CD4-positive, alpha-beta T cell treated with Interleukin-17A for 1 hour (primary cell): ENCODE measurements around the gene RGS7.
"Not testable (repeated sequence)": the region's sequence is repeated elsewhere in the genome, so short reads cannot be mapped to it uniquely, and the experiment has no call there.

Experiments used
- DNase-seq: peaks from one replicate; pipeline ENCODE4 v3.0.0-alpha.2; 2020

The RGS7 gene

DNA sequence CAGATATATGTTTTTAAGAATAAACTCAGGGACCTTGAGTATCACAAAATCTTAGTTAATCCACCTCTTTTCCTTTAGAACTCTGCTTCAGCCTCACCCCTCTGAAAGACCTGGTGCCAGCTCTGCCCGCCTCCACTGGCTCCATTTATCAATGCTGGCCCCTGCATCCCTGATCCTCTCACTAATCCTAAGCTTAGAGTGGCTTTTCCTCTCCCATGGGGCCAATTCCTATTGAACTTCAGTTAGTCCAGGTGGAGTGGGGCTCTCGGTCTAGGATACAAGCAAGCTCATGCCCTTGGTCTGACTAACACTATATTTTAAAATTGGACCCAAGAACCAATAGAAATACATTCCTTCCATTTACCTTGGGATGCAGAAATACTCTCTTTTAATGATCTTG is 87.0 kb downstream of the RGS7 start:
- DNase-seq, result no peak

- DNase-seq, result no peak
Observed at GRCh38 chr1:241269116-241269515, 87.9 kb downstream of the RGS7 start.

DNA sequence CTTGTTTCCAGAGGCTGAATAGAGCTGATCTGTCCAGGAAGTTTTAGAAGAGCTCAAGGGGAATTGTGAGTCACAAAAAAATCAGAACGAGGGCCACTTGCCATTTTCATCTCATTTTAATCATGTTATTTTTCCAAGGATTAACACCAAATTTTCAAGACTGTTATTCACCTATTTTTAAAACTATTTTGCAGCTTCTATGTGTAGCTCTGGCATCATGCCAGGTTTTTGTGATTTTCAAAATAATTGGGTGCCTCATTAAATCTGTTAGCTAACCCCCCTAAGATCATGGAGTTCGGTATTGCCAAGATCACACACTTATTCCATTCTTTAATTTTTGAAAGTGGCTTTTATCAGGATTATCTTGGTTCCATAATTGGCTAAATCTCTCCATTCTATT is 90.9 kb downstream of the RGS7 start:
- no peak for DNase-seq

DNA sequence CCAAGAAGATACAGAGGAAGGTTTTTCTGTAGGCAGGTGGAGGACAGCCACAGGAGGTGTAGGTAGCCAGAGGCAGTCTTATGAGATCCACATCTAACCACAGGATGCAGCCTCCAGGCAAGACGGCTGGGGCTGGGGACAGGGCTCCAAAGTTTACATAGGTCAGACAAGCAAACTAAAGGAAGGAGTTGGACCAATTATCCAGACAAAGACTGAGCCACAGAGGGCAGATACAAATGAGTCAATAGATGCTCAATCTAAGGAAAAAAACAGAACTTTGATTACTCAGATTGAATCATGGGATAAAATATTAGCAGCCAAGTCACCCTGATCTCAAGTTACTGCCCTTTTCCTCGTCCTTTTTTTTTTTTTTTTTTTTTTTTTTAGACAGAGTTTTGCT is 91.6 kb downstream of the RGS7 start:
- no peak for DNase-seq

GRCh38 chr1:241263346-241263745 is 93.7 kb downstream of the RGS7 start:
- DNase-seq, result no peak

GRCh38 chr1:241253471-241253870 is 103.5 kb downstream of the RGS7 start:
- DNase-seq, result no peak

- DNase-seq, result no peak
Observed at GRCh38 chr1:241250465-241250864, 106.5 kb downstream of the RGS7 start.

DNA sequence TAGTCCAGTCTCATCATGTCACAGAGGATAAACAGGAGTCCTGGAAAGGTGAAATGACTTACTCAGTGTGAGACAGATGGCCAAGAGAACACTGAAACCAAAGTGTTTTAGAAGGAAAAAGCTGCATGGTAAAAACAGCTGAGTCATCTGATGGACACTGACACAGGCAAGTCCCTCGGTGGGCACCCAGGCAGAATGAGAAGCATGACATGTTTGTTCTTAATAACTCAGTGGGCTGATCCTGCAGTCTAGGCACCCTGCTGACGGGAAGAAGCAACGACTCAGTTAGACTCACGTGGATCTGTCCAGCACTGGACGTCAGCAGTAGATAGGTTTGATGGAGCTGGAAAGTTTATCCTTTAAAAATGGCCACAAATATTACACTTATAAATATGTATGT is 116.9 kb downstream of the RGS7 start:
- DNase-seq, result no peak

GRCh38 chr1:241237873-241238272 is 119.1 kb downstream of the RGS7 start:
- DNase-seq, result no peak

- no peak for DNase-seq
Observed at GRCh38 chr1:241235256-241235897, 121.6 kb downstream of the RGS7 start.

GRCh38 chr1:241229711-241230110 is 127.3 kb downstream of the RGS7 start:
- DNase-seq, result no peak

GRCh38 chr1:241229216-241229615 is 127.8 kb downstream of the RGS7 start:
- DNase-seq, result no peak

- DNase-seq, result no peak
Observed at GRCh38 chr1:241228339-241228738, 128.7 kb downstream of the RGS7 start.

DNA sequence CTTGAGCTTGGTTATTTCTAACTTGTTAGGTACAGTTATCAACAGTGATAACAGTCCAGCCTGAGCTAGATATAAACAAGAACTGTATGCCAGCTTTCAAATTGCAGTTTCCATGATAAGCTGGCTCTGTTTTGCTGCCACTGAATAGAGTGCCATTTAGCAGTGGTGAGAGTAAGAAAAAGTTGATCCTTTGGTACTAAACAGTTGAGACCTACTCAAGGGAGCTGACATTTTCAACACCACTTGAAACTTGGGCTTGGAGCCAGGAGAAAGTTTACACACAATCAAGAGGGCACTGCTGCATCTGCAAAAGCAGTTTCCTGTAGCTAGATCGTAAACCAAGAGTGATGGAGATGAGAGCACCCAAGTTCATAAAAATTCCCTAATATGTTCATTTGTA is 131.3 kb downstream of the RGS7 start:
- no peak for DNase-seq

GRCh38 chr1:241224189-241224588 is 132.8 kb downstream of the RGS7 start:
- not testable (repeated sequence) for DNase-seq

GRCh38 chr1:241222813-241223212 is 134.2 kb downstream of the RGS7 start:
- DNase-seq, result not testable (repeated sequence)

GRCh38 chr1:241221319-241221718 is 135.7 kb downstream of the RGS7 start:
- DNase-seq, result no peak

GRCh38 chr1:241220913-241221312 is 136.1 kb downstream of the RGS7 start:
- DNase-seq, result not testable (repeated sequence)

GRCh38 chr1:241219449-241219848 is 137.6 kb downstream of the RGS7 start:
- no peak for DNase-seq

- DNase-seq, result no peak
Observed at GRCh38 chr1:241217516-241217915, 139.5 kb downstream of the RGS7 start.

DNA sequence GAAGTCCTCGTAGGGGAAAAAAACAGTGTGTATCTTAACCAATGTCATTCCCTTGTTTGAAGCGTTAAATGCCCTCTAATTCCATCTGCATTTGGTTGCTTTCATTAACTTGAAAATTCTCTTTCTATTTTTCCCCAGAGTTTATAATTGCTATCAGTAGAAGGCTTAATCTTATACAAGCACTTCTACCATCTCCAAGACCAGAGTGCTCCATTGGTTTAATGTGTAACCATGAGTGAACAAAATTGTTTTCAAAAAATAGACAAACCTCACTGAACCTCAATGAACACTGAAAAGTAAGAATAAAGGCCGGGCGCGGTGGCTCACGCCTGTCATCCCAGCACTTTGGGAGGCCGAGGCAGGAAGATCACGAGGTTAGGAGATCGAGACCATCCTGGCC is 141.3 kb downstream of the RGS7 start:
- DNase-seq, result no peak

- DNase-seq, result no peak
Observed at GRCh38 chr1:241215203-241215602, 141.8 kb downstream of the RGS7 start.

DNA sequence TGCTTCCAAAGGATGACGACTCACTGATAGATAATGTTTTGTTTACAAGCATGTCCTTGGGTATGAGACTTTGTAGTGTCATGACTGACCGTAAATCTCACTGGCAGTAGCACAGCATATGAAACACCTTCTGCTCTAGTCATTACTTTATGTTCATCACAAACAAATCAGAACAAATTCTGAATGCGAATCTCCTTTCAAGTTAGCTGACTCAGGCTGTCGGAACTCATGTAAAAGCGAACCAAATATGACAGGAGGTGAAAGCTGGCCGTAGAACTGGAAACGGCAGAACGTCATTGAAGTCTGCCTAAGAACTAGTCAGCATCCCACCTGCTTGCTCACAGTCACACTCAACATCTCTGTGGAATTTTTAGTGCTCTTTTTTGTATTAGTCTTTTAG is 143.9 kb downstream of the RGS7 start:
- no peak for DNase-seq

DNA sequence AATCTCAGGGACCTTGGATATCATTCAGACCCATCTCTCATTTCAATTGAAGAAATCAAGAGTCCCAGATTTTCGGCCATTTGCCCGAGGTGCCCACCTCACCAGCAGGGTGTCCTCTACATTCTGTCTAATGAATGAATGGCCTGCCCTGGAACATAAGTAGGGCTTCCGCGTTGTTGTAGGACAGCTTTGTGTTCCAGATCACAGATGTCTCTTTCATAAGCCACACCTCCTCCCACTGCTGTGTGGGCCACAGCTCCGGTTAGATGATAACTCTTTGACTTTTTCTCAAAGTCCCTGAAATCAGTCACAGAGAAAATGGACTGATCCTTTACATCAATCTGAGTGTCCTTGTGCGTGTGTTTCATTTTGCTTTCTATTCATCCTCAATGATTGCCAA is 144.4 kb downstream of the RGS7 start:
- DNase-seq, result no peak

DNA sequence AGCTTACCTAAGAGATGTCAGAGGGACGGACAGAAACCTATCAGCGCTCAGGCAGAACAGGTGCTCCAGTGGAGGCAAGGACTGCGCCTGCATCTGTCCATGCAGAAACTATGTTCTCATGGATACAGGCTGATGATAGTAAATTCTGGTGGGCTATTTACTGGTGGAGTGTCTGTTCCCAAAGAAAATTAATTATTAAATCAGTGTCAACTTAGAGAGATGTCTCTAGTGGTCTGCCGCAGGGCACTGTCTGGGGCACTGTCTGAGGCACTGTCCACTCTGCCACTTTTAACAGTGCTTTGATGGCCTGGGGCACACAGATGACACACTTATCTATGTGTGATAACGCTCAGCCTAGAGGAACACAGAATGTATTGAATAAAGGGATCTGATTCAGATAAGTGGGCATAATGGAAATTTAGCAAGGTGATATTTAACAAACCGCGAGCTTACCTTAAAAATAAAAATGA is 148.1 kb downstream of the RGS7 start:
- DNase-seq, result no peak
